HG02938 (cell line): Measurements from ENCODE around the gene TOX2.

ENCODE experiments used
- ATAC-seq: cut with Tn5 transposase; IDR thresholded peaks from one replicate; pipeline ENCODE4 v1.9.1; 2021; ENCODE audit warnings: mild to moderate bottlenecking, moderate library complexity; ENCODE audit not compliant: unreplicated experiment

TOX2 gene

GRCh38 chr20:43938932-43939761 lies 24.5 kb downstream of the TOX2 start:
- no peak for ATAC-seq

- ATAC-seq, result no peak
These were observed 25.1 kb downstream of the TOX2 start for GRCh38 chr20:43939762-43940121.

- no peak for ATAC-seq
These were observed 26.0 kb downstream of the TOX2 start for GRCh38 chr20:43940518-43941225.

GRCh38 chr20:43941476-43942200 lies 27.0 kb downstream of the TOX2 start:
- no peak for ATAC-seq

- ATAC-seq, result peak; percentile 8
These were observed 27.5 kb downstream of the TOX2 start for GRCh38 chr20:43942201-43942590.

GRCh38 chr20:43942667-43943285 lies 28.1 kb downstream of the TOX2 start:
- peak; percentile 63 for ATAC-seq

- no peak for ATAC-seq
These were observed 29.1 kb downstream of the TOX2 start for GRCh38 chr20:43943725-43944124.

GRCh38 chr20:43944653-43945235 lies 30.1 kb downstream of the TOX2 start:
- no peak for ATAC-seq

GRCh38 chr20:43945391-43946205 lies 30.9 kb downstream of the TOX2 start:
- no peak for ATAC-seq

GRCh38 chr20:43946206-43946491 lies 31.5 kb downstream of the TOX2 start:
- ATAC-seq, result no peak

- ATAC-seq, result no peak
These were observed 32.1 kb downstream of the TOX2 start for GRCh38 chr20:43946659-43947315.

GRCh38 chr20:43947316-43947710 lies 32.7 kb downstream of the TOX2 start:
- no peak for ATAC-seq

- ATAC-seq, result no peak
These were observed 33.8 kb downstream of the TOX2 start for GRCh38 chr20:43948455-43948854.

- no peak for ATAC-seq
These were observed 34.6 kb downstream of the TOX2 start for GRCh38 chr20:43949248-43949647.

GRCh38 chr20:43949741-43950618 lies 35.3 kb downstream of the TOX2 start:
- ATAC-seq, result no peak

- no peak for ATAC-seq
These were observed 39.4 kb downstream of the TOX2 start for GRCh38 chr20:43953919-43954592.

- ATAC-seq, result no peak
These were observed 40.0 kb downstream of the TOX2 start for GRCh38 chr20:43954704-43955061.

- ATAC-seq, result peak; percentile 75
These were observed 40.6 kb downstream of the TOX2 start for GRCh38 chr20:43955062-43955749.
